AG09309 (cell line): ENCODE data around the gene CHTOP.
"Not testable (repeated sequence)": the region's sequence is repeated elsewhere in the genome, so short reads cannot be mapped to it uniquely, and the experiment has no call there.

ENCODE experiments used
- DNase-seq: peaks from one replicate; pipeline ENCODE4 v3.0.0-alpha.2; 2010; ENCODE audit warnings: low read depth
- H3K4me3 ChIP-seq: 2 replicates; pipeline ENCODE4 v1.5.1; 2011; ENCODE audit warnings: mild to moderate bottlenecking, low read depth, low read length, moderate library complexity; ENCODE audit not compliant: control insufficient read depth
- CTCF ChIP-seq: IDR thresholded peaks from 2 replicates; pipeline ENCODE4 v1.5.1; 2011; ENCODE audit warnings: mild to moderate bottlenecking, low read depth, low read length, inconsistent platforms; ENCODE audit not compliant: insufficient read depth, control insufficient read depth; ENCODE audit errors: missing control alignments

CHTOP gene

GRCh38 chr1:153631047-153632022 is 2.5 kb upstream of the CHTOP start:
- no peak for TF ChIP-seq CTCF
- DNase-seq: no peak
- no peak overlapping the region for H3K4me3 ChIP-seq

- DNase-seq: no peak
Observed at GRCh38 chr1:153633161-153633753, 609 bp upstream of the CHTOP start.

GRCh38 chr1:153635872-153636271 is 2.0 kb downstream of the CHTOP start:
- H3K4me3 ChIP-seq: no peak overlapping the region
- no peak for TF ChIP-seq CTCF
- no peak for DNase-seq

More at GRCh38 chr1:153633161-153633753, 609 bp upstream of the CHTOP start:
- TF ChIP-seq CTCF: no peak
- peak overlapping the region; percentile 89 for H3K4me3 ChIP-seq

GRCh38 chr1:153636312-153636711 is 2.4 kb downstream of the CHTOP start:
- no peak for TF ChIP-seq CTCF
- H3K4me3 ChIP-seq: no peak overlapping the region
- no peak for DNase-seq

GRCh38 chr1:153638261-153638660 is 4.4 kb downstream of the CHTOP start:
- no peak for TF ChIP-seq CTCF
- DNase-seq: no peak
- H3K4me3 ChIP-seq: no peak overlapping the region

GRCh38 chr1:153639280-153639679 is 5.4 kb downstream of the CHTOP start:
- no peak for TF ChIP-seq CTCF
- H3K4me3 ChIP-seq: no peak overlapping the region
- no peak for DNase-seq

- not testable (repeated sequence) for DNase-seq, H3K4me3 ChIP-seq
Observed at GRCh38 chr1:153640213-153640612, 6.3 kb downstream of the CHTOP start.
